ENCODE measurements around the gene JAGN1.
"Not testable (repeated sequence)": the region's sequence is repeated elsewhere in the genome, so short reads cannot be mapped to it uniquely, and the experiment has no call there.

JAGN1 gene

GRCh38 chr3:9897408-9898372 lies 7.3 kb downstream of the JAGN1 start:
- H3K4me3 ChIP-seq (ENCODE audit: low read depth, low read length): no peak overlapping the region
- TF ChIP-seq CTCF (IDR thresholded peaks at IDR 0.05; ENCODE audit: borderline replicate concordance, insufficient read depth, low read depth, low read length): no peak

- TF ChIP-seq CTCF (IDR thresholded peaks at IDR 0.05; ENCODE audit: borderline replicate concordance, insufficient read depth, low read depth, low read length): no peak
- H3K4me3 ChIP-seq (ENCODE audit: low read depth, low read length): no peak overlapping the region
Measured at GRCh38 chr3:9898467-9899241, 8.2 kb downstream of the JAGN1 start.

GRCh38 chr3:9899289-9899791 lies 8.9 kb downstream of the JAGN1 start:
- TF ChIP-seq CTCF (IDR thresholded peaks at IDR 0.05; ENCODE audit: borderline replicate concordance, insufficient read depth, low read depth, low read length): no peak
- H3K4me3 ChIP-seq (ENCODE audit: low read depth, low read length): no peak overlapping the region

- H3K4me3 ChIP-seq (ENCODE audit: low read depth, low read length): not testable (repeated sequence)
Measured at GRCh38 chr3:9900965-9901415, 10.6 kb downstream of the JAGN1 start.

DNA sequence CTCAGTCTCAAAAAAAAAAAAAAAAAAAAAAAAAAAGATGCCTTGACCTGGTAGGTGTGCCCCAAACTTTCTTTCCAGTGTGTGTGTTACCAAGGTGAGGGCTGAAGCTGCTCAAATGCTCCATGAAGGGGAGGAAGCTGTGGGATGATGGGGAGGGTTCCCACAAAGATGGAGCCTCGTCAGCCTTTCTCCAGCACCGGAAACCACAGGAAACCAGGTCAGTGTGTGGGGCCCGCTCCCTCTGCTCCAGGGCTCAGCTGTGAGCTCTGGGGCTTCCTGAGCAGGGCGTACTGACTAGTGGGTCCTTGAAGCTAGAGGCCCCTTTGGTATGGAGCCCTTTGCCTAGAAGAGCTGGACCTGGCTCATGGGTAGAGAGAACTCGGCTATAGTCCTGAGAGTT lies 11.6 kb downstream of the JAGN1 start:
- no peak overlapping the region for H3K4me3 ChIP-seq (ENCODE audit: low read depth, low read length)
- TF ChIP-seq CTCF (IDR thresholded peaks at IDR 0.05; ENCODE audit: borderline replicate concordance, insufficient read depth, low read depth, low read length): no peak

DNA sequence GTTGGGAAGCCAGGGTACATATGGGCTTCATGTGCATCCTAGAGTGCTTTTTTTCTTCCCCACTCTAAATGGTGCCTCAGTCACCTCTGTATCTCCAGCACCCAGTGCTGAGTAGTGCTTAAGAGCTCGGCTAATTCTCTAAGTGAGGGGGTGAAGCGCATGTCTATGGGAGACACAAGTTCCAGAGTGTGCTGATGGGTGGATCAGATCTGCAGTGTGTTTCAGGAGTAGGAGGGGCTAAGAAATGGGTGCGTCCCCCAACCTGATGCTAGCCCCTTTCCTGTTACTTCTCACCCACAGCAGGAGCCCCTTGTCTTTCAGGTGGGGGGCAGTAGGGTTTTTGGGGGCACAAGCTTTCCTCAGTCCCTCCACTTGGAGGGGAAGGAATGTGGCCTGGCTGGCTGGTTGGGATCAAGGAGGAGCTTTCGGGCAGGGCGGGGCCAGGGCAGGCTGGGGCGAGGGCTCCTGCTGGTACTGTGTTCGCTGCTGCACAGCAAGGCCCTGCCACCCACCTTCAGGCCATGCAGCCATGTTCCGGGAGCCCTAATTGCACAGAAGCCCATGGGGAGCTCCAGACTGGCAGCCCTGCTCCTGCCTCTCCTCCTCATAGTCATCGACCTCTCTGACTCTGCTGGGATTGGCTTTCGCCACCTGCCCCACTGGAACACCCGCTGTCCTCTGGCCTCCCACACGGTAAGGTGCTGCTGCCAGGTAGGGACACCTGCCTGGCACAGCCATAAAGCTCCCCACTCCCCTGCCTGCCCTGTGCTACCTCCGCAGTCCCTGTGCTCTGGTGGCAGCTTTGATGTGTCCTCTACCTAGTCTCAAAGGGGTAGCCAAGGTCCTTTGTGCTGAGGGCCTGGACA lies 12.2 kb downstream of the JAGN1 start, which contains the start of gene IL17RE:
TSS of gene IL17RE (plus strand) at position 477 of the 866 bp plus-strand sequence. CDS start at position 562, 85 bp downstream.
- TF ChIP-seq CTCF (IDR thresholded peaks at IDR 0.05; ENCODE audit: borderline replicate concordance, insufficient read depth, low read depth, low read length): no peak
- H3K4me3 ChIP-seq (ENCODE audit: low read depth, low read length): no peak within 1 kb of the TSS

Measured in GM12875 (cell line).